ENCODE results near the gene FAM193B.

FAM193B gene

GRCh38 chr5:177520271-177520670 is 34.1 kb downstream of the FAM193B start:
- Histone ChIP-seq H3K4me3 (ENCODE audit: low read length) (no peak overlapping the region), H3K27me3 (ENCODE audit: control insufficient read depth, low read length) (no peaks in the 10 kb centered on the region), H3K4me2 (ENCODE audit: low read length) (peak overlapping the region; percentile 61; the same call in 1 of the 2 replicates), H3K9me3 (ENCODE audit: control insufficient read depth, insufficient read depth, low read length) (no peaks in the 10 kb centered on the region), H3K27ac (ENCODE audit: low read depth, low read length) (no peak overlapping the region), H3K9me2 (replicated peaks; ENCODE audit: control insufficient read depth, low read length) (no peaks in the 10 kb centered on the region), H3F3A (ENCODE audit: control insufficient read depth, insufficient read depth) (0 out of 2 replicates have a peak, but pooled peaks cover 3% of the 10 kb centered on the region), H3K36me3 (ENCODE audit: control insufficient read depth, low read length) (peaks cover 69% of the 10 kb centered on the region), H4K20me1 (ENCODE audit: control insufficient read depth, insufficient read depth, low read depth, low read length) (peaks cover 6% of the 10 kb centered on the region; the same call in 1 of the 2 replicates), H3K4me1 (ENCODE audit: control insufficient read depth, low read length) (peaks cover 41% of the 10 kb centered on the region), H3K79me2 (ENCODE audit: control insufficient read depth, low read length) (peaks cover 47% of the 10 kb centered on the region)
- TF ChIP-seq CTCF (IDR thresholded peaks at IDR 0.05; ENCODE audit: low read depth, low read length, poor library complexity, severe bottlenecking) (no peak), EZH2phosphoT487 (IDR thresholded peaks at IDR 0.05; ENCODE audit: borderline replicate concordance, low read length) (no peak)

DNA sequence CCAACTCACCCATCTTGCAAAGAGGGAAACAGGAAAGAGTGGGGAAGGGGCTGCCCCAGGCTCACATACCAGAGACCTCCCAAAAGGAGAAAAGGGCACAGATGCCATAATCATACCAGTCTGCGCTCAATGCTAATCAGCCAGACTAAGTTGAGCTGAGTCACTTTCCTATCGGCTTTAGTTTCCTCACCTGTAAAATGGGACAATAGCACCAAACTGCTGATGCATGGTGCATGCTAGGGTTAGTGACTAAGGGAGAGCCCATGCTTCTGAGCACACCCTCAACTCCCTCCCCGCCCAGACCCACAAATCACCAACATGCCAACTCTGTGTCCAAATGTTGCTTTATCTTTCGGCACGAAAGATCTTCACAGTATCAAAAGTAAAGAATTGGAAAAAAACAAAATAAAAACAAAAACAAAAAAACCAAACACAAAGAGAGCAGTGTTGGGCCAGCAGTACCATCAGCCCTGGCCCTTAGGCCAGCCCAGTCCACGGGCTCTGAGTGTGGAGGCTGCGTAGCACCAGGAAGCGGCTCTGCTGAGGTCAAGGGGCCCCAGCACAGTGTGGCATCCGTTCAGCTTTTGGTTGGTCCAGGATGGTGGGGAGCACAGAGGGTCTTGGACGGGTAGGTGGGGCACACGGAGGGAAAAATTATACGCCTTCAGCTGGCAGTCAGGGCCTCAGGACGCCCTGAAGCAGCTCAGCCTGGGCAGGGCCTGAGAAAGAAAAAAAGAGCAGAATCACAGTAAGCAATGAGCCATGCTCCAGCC is 34.7 kb downstream of the FAM193B start:
- H3K9me2 ChIP-seq (replicated peaks; ENCODE audit: control insufficient read depth, low read length) = no peaks in the 10 kb centered on the region
- peaks cover 47% of the 10 kb centered on the region for H3K4me1 ChIP-seq (ENCODE audit: control insufficient read depth, low read length)
- H3K9me3 ChIP-seq (ENCODE audit: control insufficient read depth, insufficient read depth, low read length) = no peaks in the 10 kb centered on the region
- H3K27ac ChIP-seq (ENCODE audit: low read depth, low read length) = no peak overlapping the region
- H3K79me2 ChIP-seq (ENCODE audit: control insufficient read depth, low read length) = peaks cover 53% of the 10 kb centered on the region
- peak overlapping the region; percentile 61 for H3K4me2 ChIP-seq (ENCODE audit: low read length)
- no peaks in the 10 kb centered on the region for H3K27me3 ChIP-seq (ENCODE audit: control insufficient read depth, low read length)
- 0 out of 2 replicates have a peak, but pooled peaks cover 3% of the 10 kb centered on the region for H3F3A ChIP-seq (ENCODE audit: control insufficient read depth, insufficient read depth)
- peak overlapping the region; percentile 43 for H3K4me3 ChIP-seq (ENCODE audit: low read length)
- no peak for TF ChIP-seq EZH2phosphoT487 (IDR thresholded peaks at IDR 0.05; ENCODE audit: borderline replicate concordance, low read length)
- peaks cover 69% of the 10 kb centered on the region for H3K36me3 ChIP-seq (ENCODE audit: control insufficient read depth, low read length)
- peaks cover 6% of the 10 kb centered on the region; the same call in 1 of the 2 replicates for H4K20me1 ChIP-seq (ENCODE audit: control insufficient read depth, insufficient read depth, low read depth, low read length)

DNA sequence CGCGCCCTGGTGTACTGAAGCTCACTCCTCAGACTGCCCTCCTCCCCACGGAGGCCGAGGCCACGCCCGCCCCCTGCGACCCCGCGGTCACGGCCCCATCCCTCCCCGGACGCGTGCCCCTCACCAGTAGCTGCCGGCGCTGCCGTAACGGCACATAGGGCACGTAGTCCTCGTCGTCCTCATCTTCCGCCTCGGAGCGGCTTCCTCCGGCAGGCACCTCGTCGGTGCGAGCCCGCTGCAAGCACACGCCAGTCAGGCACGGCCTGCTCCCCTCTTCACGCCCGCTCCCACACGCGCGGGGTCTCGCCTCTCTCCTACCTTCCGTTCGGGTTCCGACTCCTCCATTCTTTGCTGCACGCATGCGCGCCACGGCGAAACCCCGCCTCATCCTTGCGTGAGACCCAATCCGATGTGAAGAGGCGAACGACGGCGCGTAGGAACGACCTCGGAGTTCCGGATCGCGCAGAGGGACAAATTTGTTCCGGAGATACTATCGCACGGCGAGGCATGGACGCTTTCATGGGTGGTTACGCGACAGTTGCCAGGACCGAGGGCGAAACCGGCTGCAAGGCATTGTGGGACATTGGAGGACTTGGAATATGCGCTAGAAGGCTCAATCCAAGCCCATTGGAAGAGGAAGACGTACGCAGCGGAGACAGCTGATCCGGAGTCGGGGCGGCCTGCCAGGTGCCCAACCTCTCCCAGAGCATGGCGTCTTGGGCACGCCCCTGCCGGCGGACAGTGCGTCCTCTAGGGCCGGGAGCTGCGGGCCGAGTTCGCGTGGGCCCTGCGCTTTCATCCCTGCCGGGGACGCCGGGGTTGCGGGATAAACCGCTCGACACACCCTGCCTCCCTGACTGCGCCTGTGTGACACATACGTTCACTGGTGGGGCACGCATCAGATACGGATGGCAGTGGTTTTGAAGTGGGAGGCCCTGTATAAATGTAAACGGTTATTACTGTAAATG is 37.5 kb downstream of the FAM193B start, which contains the start of gene DDX41:
TSS of gene DDX41 (minus strand) at position 361 of the 968 bp plus-strand sequence. CDS start at position 345, 16 bp downstream.
- Histone ChIP-seq H3K27me3 (ENCODE audit: control insufficient read depth, low read length) (no peaks in the 10 kb centered on the region), H3K4me2 (ENCODE audit: low read length) (peak within 1 kb of the TSS; percentile 99), H3K27ac (ENCODE audit: low read depth, low read length) (peak within 1 kb of the TSS; percentile 54), H3K9me2 (replicated peaks; ENCODE audit: control insufficient read depth, low read length) (no peaks in the 10 kb centered on the region), H3K4me1 (ENCODE audit: control insufficient read depth, low read length) (peaks cover 53% of the 10 kb centered on the region), H3K4me3 (ENCODE audit: low read length) (peak within 1 kb of the TSS; percentile 87), H3K79me2 (ENCODE audit: control insufficient read depth, low read length) (peaks cover 63% of the 10 kb centered on the region), H3K9me3 (ENCODE audit: control insufficient read depth, insufficient read depth, low read length) (no peaks in the 10 kb centered on the region), H3F3A (ENCODE audit: control insufficient read depth, insufficient read depth) (0 out of 2 replicates have a peak, but pooled peaks cover 3% of the 10 kb centered on the region), H3K36me3 (ENCODE audit: control insufficient read depth, low read length) (peaks cover 79% of the 10 kb centered on the region), H4K20me1 (ENCODE audit: control insufficient read depth, insufficient read depth, low read depth, low read length) (peaks cover 6% of the 10 kb centered on the region; the same call in 1 of the 2 replicates)
- TF ChIP-seq EZH2phosphoT487 (IDR thresholded peaks at IDR 0.05; ENCODE audit: borderline replicate concordance, low read length) (no peak), CTCF (IDR thresholded peaks at IDR 0.05; ENCODE audit: low read depth, low read length, poor library complexity, severe bottlenecking) (no peak)
